Left ventricle myocardium inferior (tissue), 1 donor: ENCODE data around the gene DDAH2. TPM values are rescaled to one million over a fixed set of nuclear protein-coding genes. Genes with fewer than 3 reads are reported as not detected.

Source experiments
- DNase-seq: peaks from one replicate; pipeline ENCODE4 v3.0.0-alpha.2; 2020
- H3K27ac ChIP-seq: fragments of 200-600 bp; replicated peaks from 2 replicates; pipeline ENCODE4 v1.8.0; 2021
- H3K27me3 ChIP-seq: fragments of 200-600 bp; 2 replicates; pipeline ENCODE4 v1.8.0; 2021; ENCODE audit warnings: low read depth
- H3K36me3 ChIP-seq: fragments of 200-600 bp; 2 replicates; pipeline ENCODE4 v1.8.0; 2021
- H3K4me1 ChIP-seq: fragments of 200-600 bp; 2 replicates; pipeline ENCODE4 v1.8.0; 2021
- H3K4me3 ChIP-seq: fragments of 200-600 bp; 2 replicates; pipeline ENCODE4 v1.8.0; 2021; ENCODE audit warnings: mild to moderate bottlenecking, moderate library complexity
- H3K9me3 ChIP-seq: fragments of 200-600 bp; replicated peaks from 2 replicates; pipeline ENCODE4 v1.8.0; 2021
- CTCF ChIP-seq: fragments of 200-600 bp; IDR thresholded peaks from 2 replicates; pipeline ENCODE4 v1.8.0; 2021; ENCODE audit warnings: antibody characterized with exemption, mild to moderate bottlenecking, borderline replicate concordance
- intact Hi-C: fragments of 100-400 bp; cut with micrococcal nuclease; formaldehyde crosslinking; loops from one replicate; pipeline ENCODE4 v1.11.0; 2022
- total RNA-seq: library from RNA; stranded (reverse); fragmentation: NEBNext Ultra II Directional; extraction: Animal tissue kit (Norgen Biotek cat#: 25700); gene quantifications from one replicate; pipeline ENCODE4 v1.2.1, GENCODE V29; 2021
- donor health status: DM: no; HTN: yes; CAD: no; lungs with severe emphysema.

The DDAH2 gene
- total RNA-seq, 1 donor from 2014 or later, result 36.1 TPM

GRCh38 chr6:31718265-31718664, 10.8 kb downstream of the DDAH2 start:
- TF ChIP-seq CTCF, result no peak
- no peak overlapping the region for H3K27ac ChIP-seq
- no peak for DNase-seq
- H3K27me3 ChIP-seq, result no peaks in the 10 kb centered on the region
- intact Hi-C loops, result no loop called here
- no peak overlapping the region for H3K4me3 ChIP-seq
- no peaks in the 10 kb centered on the region for H3K9me3 ChIP-seq
- no peaks in the 10 kb centered on the region for H3K36me3 ChIP-seq
- H3K4me1 ChIP-seq, result no peaks in the 10 kb centered on the region

- intact Hi-C loops, result no loop called here
These were observed 11.4 kb downstream of the DDAH2 start for GRCh38 chr6:31717499-31718222.

GRCh38 chr6:31715022-31715958, 13.8 kb downstream of the DDAH2 start, which contains the start of gene LY6G6D:
TSS of gene LY6G6D (plus strand) at chr6:31715348. CDS start at chr6:31715356, 8 bp downstream.
- no peaks in the 10 kb centered on the region for H3K9me3 ChIP-seq
- DNase-seq, result no peak
- no peaks in the 10 kb centered on the region for H3K4me1 ChIP-seq
- H3K27ac ChIP-seq, result no peak within 1 kb of the TSS
- H3K36me3 ChIP-seq, result no peaks in the 10 kb centered on the region
- intact Hi-C loops, result no loop called here
- no peak for TF ChIP-seq CTCF
- no peak within 1 kb of the TSS for H3K4me3 ChIP-seq
- H3K27me3 ChIP-seq, result peaks cover 4% of the 10 kb centered on the region

More at GRCh38 chr6:31717499-31718222, 11.4 kb downstream of the DDAH2 start:
- H3K27ac ChIP-seq, result no peak overlapping the region
- H3K9me3 ChIP-seq, result no peaks in the 10 kb centered on the region
- H3K4me3 ChIP-seq, result no peak overlapping the region
- no peaks in the 10 kb centered on the region for H3K36me3 ChIP-seq
- H3K4me1 ChIP-seq, result no peaks in the 10 kb centered on the region
- H3K27me3 ChIP-seq, result no peaks in the 10 kb centered on the region
- TF ChIP-seq CTCF, result no peak
- DNase-seq, result no peak

GRCh38 chr6:31713991-31714684, 15.0 kb downstream of the DDAH2 start:
- Histone ChIP-seq H3K36me3 (no peaks in the 10 kb centered on the region), H3K9me3 (no peaks in the 10 kb centered on the region), H3K4me3 (no peak overlapping the region), H3K27me3 (peaks cover 9% of the 10 kb centered on the region), H3K4me1 (no peaks in the 10 kb centered on the region), H3K27ac (no peak overlapping the region)
- intact Hi-C loops, result no loop called here
- DNase-seq, result no peak
- no peak for TF ChIP-seq CTCF

- no peak overlapping the region for H3K4me3 ChIP-seq
- no peak for DNase-seq
- no peaks in the 10 kb centered on the region for H3K9me3 ChIP-seq
- no peaks in the 10 kb centered on the region for H3K4me1 ChIP-seq
- H3K36me3 ChIP-seq, result no peaks in the 10 kb centered on the region
- TF ChIP-seq CTCF, result no peak
- H3K27ac ChIP-seq, result no peak overlapping the region
- intact Hi-C loops, result no loop called here
- peaks cover 9% of the 10 kb centered on the region for H3K27me3 ChIP-seq
These were observed 15.6 kb downstream of the DDAH2 start for GRCh38 chr6:31713465-31713864.
